ENCODE measurements around the gene TEX22. TPM values are rescaled to one million over a fixed set of nuclear protein-coding genes. Genes with fewer than 3 reads are reported as not detected.
"Not testable (repeated sequence)": the region's sequence is repeated elsewhere in the genome, so short reads cannot be mapped to it uniquely, and the experiment has no call there.

Gene TEX22
- total and polyA plus RNA-seq, 4 donors, result 0.02 to 0.14 (median 0.08) TPM; not detected in 1

DNA sequence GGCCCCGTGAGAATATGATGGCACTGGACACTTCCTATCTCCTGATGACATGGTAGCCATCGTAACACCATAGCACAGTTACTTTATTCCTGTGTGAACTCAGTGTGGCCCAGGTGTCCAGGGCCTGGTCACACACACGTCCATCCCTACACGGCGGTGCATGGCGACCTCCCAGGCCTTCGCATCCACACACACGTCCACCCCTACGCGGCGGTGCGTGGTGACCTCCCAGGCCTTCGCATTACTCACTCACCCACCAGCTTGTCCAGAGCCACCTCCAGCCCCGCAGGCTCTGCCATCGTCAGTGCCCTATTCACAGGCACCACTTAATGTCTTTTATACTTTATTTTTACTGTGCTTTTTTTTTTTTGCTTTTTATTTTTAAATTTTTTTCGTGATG is 39.4 kb upstream of the TEX22 start:
- no peaks in the 10 kb centered on the region for H3K27me3 ChIP-seq (ENCODE audit: control insufficient read depth in 4 of 4, insufficient read depth in 4 of 4, low read length in 3 of 4)
- TF ChIP-seq, protein P1, sequence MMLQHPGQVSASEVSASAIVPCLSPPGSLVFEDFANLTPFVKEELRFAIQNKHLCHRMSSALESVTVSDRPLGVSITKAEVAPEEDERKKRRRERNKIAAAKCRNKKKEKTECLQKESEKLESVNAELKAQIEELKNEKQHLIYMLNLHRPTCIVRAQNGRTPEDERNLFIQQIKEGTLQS (IDR thresholded peaks at IDR 0.05), result no peak
- TF ChIP-seq NR2F2 (IDR thresholded peaks at IDR 0.05), result no peak
- TF ChIP-seq, protein P2, sequence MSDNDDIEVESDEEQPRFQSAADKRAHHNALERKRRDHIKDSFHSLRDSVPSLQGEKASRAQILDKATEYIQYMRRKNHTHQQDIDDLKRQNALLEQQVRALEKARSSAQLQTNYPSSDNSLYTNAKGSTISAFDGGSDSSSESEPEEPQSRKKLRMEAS (IDR thresholded peaks at IDR 0.05), result no peak
- TF ChIP-seq, protein P3, sequence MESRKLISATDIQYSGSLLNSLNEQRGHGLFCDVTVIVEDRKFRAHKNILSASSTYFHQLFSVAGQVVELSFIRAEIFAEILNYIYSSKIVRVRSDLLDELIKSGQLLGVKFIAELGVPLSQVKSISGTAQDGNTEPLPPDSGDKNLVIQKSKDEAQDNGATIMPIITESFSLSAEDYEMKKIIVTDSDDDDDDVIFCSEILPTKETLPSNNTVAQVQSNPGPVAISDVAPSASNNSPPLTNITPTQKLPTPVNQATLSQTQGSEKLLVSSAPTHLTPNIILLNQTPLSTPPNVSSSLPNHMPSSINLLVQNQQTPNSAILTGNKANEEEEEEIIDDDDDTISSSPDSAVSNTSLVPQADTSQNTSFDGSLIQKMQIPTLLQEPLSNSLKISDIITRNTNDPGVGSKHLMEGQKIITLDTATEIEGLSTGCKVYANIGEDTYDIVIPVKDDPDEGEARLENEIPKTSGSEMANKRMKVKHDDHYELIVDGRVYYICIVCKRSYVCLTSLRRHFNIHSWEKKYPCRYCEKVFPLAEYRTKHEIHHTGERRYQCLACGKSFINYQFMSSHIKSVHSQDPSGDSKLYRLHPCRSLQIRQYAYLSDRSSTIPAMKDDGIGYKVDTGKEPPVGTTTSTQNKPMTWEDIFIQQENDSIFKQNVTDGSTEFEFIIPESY (IDR thresholded peaks at IDR 0.05), result no peak
- TF ChIP-seq GABPA (IDR thresholded peaks at IDR 0.05 in 1 of 2, conservative IDR thresholded peaks at IDR 0.05 in 1 of 2), result no peak
- no peak for TF ChIP-seq JUND (IDR thresholded peaks at IDR 0.05)
- TF ChIP-seq, protein P4, sequence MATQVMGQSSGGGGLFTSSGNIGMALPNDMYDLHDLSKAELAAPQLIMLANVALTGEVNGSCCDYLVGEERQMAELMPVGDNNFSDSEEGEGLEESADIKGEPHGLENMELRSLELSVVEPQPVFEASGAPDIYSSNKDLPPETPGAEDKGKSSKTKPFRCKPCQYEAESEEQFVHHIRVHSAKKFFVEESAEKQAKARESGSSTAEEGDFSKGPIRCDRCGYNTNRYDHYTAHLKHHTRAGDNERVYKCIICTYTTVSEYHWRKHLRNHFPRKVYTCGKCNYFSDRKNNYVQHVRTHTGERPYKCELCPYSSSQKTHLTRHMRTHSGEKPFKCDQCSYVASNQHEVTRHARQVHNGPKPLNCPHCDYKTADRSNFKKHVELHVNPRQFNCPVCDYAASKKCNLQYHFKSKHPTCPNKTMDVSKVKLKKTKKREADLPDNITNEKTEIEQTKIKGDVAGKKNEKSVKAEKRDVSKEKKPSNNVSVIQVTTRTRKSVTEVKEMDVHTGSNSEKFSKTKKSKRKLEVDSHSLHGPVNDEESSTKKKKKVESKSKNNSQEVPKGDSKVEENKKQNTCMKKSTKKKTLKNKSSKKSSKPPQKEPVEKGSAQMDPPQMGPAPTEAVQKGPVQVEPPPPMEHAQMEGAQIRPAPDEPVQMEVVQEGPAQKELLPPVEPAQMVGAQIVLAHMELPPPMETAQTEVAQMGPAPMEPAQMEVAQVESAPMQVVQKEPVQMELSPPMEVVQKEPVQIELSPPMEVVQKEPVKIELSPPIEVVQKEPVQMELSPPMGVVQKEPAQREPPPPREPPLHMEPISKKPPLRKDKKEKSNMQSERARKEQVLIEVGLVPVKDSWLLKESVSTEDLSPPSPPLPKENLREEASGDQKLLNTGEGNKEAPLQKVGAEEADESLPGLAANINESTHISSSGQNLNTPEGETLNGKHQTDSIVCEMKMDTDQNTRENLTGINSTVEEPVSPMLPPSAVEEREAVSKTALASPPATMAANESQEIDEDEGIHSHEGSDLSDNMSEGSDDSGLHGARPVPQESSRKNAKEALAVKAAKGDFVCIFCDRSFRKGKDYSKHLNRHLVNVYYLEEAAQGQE (IDR thresholded peaks at IDR 0.05), result no peak
- no peak for TF ChIP-seq TAF1 (conservative IDR thresholded peaks at IDR 0.05)
- TF ChIP-seq YY1 (IDR thresholded peaks at IDR 0.05), result no peak
- TF ChIP-seq RAD21 (IDR thresholded peaks at IDR 0.05), result no peak
- TF ChIP-seq EGR1 (IDR thresholded peaks at IDR 0.05; ENCODE audit: low read depth in 2 of 2), result no peak
- no peak for TF ChIP-seq HNF4G (IDR thresholded peaks at IDR 0.05)
- no peak for TF ChIP-seq RXRA (IDR thresholded peaks at IDR 0.05)
- no peak overlapping the region for H3K27ac ChIP-seq (ENCODE audit: low read depth in 1 of 2, low read length in 2 of 2)
- H3K9me3 ChIP-seq (ENCODE audit: control insufficient read depth in 4 of 4, low read length in 3 of 4), result no peaks in the 10 kb centered on the region
- H3K36me3 ChIP-seq (ENCODE audit: control insufficient read depth in 4 of 4, insufficient read depth in 3 of 4, low read depth in 1 of 4, low read length in 3 of 4), result peaks cover 0 to 7% (median 0%) of the 10 kb centered on the region in 4 donors
- H3K4me3 ChIP-seq (ENCODE audit: low read depth in 1 of 3, low read length in 3 of 3), result no peak overlapping the region
- WGBS, result 96% methylated on average over 16 of the region's 16 CpGs
- H3K4me1 ChIP-seq (ENCODE audit: control insufficient read depth in 4 of 4, insufficient read depth in 4 of 4, low read length in 3 of 4), result no peaks in the 10 kb centered on the region
- DNase-seq (ENCODE audit: low spot score), result no peak
- no peak overlapping the region for H3K9ac ChIP-seq (ENCODE audit: low read depth in 1 of 2, low read length in 2 of 2)

DNA sequence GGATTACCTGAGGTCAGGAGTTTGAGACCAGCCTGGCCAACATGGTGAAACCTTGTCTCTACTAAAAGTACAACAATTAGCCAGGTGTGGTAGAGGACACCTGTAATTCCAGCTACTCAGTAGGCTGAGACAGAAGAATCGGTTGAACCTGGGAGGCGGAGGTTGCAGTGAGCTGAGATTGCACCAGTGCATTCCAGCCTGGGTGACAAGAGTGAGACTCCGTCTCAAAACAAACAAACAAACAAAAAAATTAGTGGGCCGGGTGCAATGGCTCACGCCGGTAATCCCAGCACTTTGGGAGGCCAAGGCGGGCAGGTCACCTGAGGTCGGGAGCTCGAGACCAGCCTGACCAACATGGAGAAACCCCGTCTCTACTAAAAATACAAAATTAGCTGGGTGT is 36.9 kb upstream of the TEX22 start:
- not testable (repeated sequence) for H3K36me3 ChIP-seq (ENCODE audit: control insufficient read depth in 4 of 4, insufficient read depth in 3 of 4, low read depth in 1 of 4, low read length in 3 of 4); H3K9me3 ChIP-seq (ENCODE audit: control insufficient read depth in 4 of 4, low read length in 3 of 4); DNase-seq (ENCODE audit: low spot score); H3K27me3 ChIP-seq (ENCODE audit: control insufficient read depth in 4 of 4, insufficient read depth in 4 of 4, low read length in 3 of 4); H3K4me3 ChIP-seq (ENCODE audit: low read depth in 1 of 3, low read length in 3 of 3); H3K9ac ChIP-seq (ENCODE audit: low read depth in 1 of 2, low read length in 2 of 2); H3K4me1 ChIP-seq (ENCODE audit: control insufficient read depth in 4 of 4, insufficient read depth in 4 of 4, low read length in 3 of 4); H3K27ac ChIP-seq (ENCODE audit: low read depth in 1 of 2, low read length in 2 of 2)
- WGBS, result 98% methylated on average over 10 of the region's 10 CpGs

Data from liver (tissue), 9 donors.